ENCODE measurements around the gene OLFML1.

The OLFML1 gene

DNA sequence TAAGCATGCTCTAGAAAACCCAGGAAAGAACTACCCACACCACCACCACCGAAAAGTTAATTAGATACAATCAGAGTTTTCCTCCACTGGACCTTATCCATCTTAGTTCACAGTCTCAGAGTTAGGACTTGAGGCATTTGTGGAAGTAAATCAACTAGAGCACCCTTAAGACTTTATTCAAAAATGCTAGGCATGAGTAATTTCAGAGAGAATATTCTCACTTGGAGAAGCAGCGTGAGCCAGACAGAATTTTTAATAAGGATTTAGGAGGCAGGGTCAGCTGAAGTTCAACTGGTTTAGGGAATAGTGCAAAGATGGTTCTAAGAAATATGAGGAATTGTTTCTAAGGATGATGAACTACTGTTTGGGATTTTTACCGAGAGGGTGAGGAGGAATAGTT is 1.2 kb upstream of the OLFML1 start:
- no peak for DNase-seq

DNA sequence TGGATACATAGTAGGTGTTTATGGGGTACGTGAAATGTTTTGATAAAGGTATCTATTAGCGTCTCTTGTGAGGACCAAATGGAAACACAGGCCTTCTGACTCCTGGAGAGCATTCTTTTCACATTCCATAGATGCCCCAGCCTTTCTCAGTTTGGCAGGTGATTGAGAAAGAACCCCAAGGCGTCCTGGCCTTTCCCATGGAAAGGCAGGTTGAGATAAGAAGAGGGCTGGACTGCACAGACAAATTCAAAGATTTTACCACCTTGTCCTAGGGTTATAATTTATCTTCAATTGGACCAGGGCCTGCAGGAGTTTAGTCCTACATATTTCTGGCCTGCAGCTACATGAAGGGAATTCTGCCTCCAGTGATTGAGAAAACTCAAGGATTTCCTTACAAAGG is 661 bp upstream of the OLFML1 start:
- DNase-seq = no peak

DNA sequence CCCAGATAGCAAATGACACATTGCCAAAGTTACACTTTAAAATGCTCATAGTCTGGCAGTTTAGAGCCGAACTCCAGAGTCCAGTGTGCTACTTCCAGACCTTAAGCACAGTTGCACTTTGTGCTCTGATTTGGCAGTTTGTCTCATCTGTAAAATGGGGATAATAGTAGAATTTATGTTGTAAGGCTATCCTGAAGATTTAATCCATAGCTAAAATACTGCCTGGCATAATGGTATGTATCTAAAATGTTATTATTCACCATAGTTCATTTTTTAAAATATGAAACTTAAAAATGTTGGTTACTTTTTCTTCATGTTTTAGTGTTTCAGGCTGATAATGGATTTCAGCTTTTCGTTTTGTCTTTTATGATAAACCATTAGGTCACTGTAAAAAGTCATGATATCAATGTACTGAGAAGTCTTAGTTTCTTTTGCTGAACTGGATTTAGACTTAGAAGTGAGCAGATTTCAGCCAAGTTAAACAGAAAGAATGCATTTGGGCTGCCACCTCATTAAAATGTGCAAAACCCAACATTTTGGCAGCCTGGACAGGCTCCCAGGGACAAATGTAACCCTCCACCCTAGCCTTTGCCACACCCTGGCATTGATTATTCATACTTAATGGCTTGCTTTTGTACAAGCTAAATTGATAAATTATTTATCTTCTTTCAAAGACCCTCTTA is 933 bp downstream of the OLFML1 start:
- no peak for DNase-seq

GRCh38 chr11:7486781-7487140 is 1.5 kb downstream of the OLFML1 start:
- DNase-seq = no peak

DNA sequence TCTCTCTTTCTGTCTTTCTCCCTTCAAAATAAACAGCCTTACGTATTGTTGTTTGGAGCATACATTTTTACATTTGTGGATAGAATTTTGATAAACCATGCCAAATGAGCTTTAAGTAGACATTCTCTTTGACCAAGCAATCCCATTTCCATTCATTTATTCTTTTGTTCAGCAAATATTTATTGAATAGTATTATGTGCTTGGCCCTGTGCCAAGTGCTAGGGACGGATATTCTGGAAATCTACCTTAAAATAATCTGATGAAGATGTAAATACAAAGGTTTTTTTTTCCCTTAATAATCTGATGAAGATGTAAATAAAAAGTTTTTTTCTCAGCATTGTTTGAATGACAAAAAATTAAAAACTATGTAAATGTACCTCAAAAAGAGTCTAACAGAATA is 2.1 kb downstream of the OLFML1 start:
- DNase-seq = no peak

GRCh38 chr11:7488681-7489080 is 3.4 kb downstream of the OLFML1 start:
- no peak for DNase-seq

DNA sequence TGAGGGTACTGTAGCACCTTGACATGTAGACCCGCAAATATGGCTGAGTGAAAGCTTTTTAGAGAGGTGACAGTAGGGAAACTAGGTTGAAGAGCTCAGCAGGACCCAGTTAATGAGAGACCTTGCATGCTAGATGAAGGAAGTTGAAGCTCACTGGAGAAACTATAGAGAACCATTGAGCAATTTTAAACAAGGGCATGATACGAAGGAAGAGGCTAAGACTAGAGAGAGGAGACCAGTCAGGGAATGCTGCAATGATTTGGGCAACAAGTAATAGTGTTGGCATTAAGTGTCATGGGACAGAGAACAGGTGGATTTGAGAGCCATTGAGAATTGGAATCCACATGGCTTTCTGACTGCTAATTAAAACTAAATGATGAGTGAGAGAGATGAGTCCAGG is 4.1 kb downstream of the OLFML1 start:
- DNase-seq = no peak

DNA sequence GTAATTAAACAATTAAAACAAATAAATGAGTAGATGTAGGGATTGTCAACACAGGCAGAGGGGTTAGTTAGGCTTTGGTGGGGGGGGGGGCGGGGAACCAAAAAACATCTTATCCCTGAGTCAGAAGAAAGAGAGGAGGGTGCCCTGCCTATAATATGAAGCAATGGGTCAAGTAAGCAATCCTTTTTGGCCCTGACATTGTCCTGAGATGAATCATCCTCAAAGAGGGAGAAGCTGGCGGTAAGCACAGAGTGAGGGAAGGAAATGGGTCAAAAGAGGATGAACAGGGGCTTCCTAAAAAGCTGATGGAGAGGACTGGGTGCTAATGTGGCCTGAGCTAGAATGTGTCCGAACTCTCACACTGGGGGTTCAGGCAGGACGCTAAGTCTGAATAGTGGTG is 4.7 kb downstream of the OLFML1 start:
- no peak for DNase-seq

DNA sequence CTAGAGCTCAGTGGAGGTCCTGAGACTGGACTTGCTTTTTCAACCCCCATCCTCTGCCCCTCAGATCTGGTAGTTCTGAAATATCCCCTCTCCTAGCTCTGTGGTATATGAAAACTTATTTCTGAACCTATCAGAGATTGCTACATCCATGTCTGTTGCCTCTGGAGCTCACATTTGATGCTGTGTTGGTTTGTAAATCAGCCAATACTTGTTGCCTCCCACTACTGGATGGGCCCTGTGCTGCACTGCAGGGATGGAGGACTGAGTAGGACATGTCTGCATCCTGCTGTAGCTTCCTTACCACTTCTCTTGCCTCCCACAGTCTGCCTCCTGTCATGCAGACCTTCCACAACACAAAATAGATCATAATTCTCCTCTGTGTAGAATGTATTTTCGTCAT is 5.2 kb downstream of the OLFML1 start:
- DNase-seq = no peak

DNA sequence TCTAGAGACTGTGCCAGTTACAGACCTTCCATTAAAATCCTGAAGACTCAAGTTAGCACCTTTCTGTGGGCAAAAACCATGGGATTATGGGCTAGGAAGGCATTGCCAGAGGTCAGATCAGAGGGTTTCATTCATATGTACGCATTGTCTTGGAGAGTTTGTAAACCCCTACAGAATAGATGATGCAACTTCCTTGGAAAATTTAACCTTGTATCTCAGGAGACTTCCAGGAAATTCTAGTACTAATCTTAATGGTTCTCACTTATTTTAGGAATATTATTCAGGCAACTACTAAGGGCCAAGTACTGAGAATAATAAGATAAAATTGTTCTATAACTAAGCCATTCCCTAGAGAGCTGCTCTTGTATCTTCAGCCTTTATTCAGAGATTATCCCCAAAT is 6.9 kb downstream of the OLFML1 start:
- no peak for DNase-seq

- DNase-seq = no peak
Measured at GRCh38 chr11:7493670-7494069, 8.4 kb downstream of the OLFML1 start.

DNA sequence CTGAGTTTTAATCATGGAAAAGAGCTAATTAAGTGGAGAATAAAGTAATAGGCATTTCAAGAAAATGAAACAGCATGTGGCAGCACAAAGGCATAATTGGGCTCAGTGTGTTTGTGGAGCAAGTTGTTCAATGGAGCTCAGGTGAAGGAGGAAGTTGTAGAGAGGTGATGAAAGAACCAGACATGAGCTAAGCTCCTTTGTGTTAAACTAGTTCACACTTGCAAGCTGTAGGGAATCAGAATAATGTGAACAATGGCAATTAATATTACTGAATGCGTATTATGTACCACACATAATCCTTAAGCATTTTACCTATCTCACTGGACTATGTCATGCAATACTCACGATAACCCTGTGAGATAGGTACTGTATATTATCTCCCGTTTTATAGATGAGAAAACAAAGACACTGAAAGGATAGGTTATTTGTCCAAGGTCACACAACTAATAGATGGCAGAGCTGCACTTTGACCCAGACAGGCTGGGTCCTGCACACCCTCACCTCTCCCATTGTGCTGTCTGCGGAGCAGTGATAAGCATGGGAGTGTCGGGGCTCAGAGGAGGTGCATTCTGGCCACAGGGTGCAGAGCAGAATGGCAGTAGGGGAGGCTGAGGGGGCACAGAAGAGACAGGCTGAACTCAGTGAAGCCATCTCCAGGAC is 8.9 kb downstream of the OLFML1 start:
- DNase-seq = no peak

DNA sequence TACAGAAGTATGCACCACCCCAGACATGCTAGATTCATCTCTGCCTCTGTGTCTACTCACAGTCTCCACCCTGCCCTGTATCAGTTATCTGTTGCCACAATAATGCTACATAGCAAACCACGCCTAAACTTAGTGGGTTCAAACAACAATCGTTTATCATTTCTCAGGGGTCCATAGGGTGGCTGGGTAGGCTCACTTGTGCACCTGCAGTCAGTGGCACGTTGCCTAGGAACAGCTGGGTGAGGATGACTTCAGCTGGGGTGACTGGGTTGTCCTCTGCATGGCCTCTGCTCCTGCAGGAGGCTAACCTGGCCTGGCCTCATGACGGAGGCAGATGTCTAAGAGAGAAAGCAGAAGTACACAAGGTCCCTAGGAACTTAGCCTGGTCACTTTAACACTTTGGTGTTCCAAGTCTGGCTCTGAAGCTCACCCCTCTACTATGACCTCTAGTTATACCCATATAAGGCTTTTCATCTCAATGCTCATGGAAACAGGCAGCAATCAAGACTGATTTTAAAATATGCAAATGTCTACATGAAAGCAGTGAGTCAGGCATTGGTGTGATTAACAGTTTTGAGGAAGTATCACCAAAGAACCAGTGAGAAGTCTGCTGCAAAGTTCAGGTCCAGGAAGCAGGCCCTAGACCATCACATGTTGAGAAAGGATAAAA is 10.7 kb downstream of the OLFML1 start:
- no peak for DNase-seq

DNA sequence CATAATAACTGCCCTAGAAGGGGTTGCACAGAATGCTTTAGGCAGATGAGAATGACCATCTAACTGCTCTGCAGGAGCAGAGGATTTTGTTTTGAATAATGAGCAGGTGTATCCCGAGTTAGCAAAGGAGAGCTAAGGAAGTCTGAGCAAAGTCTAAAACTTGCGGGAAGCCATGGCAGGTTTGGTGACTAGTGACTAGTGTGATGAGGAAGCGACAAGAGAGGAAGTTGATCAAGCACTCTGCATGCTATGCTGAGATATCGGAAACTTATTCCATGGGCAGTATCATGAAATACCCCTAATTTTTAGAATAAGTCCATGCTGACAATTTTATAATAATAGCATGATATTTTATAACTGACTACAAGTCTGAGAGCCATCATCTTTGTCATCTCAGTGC is 12.9 kb downstream of the OLFML1 start:
- no peak for DNase-seq

DNA sequence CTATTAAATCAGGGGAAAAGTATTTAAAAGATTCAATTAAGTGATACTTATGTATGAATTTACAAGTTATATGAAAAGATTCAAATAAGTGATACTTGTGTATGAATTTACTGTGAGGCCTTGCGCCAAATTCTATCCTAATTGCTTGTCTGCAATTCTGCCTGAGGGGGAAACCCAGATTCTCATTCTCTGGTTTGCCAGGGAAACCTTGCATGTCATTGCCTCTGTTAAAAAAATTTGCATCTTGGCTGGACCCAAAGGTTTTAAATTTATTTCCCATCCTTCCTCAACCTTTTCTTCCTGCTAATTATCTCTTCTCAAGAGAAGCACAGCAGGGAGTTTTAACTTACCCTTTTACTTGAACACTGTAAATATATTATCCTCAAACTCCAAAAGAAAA is 13.8 kb downstream of the OLFML1 start:
- no peak for DNase-seq

DNA sequence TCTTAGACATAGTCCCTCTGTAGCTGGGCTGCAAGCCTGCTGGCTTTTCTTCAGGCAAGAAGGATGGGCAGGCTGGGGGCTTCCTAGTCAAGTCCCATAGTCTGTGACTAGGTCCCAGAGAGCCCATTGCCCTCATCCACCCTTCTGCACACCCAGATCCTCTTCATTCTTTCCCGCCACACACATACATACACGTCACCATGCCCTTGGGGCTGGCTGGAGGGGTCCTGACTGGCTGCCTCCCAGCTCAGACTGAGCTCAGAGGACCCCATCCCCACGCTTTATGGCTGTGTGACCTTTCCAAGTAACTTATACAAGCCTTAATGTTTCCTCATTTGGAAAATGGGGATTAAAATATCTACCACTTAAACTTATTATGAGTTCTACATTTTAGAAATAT is 14.9 kb downstream of the OLFML1 start:
- DNase-seq = no peak

GRCh38 chr11:7501251-7501650 is 15.9 kb downstream of the OLFML1 start:
- DNase-seq = no peak

GRCh38 chr11:7501894-7502293 is 16.6 kb downstream of the OLFML1 start:
- DNase-seq = no peak

DNA sequence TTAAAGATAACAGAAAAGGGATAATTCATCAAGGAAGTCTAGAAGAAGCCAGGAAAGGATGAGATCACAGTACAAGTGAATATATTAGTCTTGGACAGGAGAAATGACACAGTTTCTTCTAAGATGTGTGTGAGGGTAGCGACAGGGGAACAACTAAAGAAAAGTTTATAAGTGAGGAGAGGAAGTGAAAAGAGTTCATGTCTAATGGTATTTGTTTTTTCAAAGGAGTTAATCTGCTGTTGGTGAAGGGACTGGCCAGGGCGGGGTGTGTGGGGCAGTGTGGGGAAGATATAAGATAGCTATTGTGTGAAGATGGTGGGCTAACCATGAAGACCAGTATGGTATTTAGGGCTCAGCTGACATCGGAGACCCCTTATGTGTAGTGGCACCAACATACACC is 20.9 kb downstream of the OLFML1 start:
- DNase-seq = no peak

- DNase-seq = no peak
Measured at GRCh38 chr11:7508087-7508486, 22.8 kb downstream of the OLFML1 start.

GRCh38 chr11:7509966-7510365 is 24.7 kb downstream of the OLFML1 start:
- DNase-seq = no peak

- no peak for DNase-seq
Measured at GRCh38 chr11:7511401-7511800, 26.1 kb downstream of the OLFML1 start.

DNA sequence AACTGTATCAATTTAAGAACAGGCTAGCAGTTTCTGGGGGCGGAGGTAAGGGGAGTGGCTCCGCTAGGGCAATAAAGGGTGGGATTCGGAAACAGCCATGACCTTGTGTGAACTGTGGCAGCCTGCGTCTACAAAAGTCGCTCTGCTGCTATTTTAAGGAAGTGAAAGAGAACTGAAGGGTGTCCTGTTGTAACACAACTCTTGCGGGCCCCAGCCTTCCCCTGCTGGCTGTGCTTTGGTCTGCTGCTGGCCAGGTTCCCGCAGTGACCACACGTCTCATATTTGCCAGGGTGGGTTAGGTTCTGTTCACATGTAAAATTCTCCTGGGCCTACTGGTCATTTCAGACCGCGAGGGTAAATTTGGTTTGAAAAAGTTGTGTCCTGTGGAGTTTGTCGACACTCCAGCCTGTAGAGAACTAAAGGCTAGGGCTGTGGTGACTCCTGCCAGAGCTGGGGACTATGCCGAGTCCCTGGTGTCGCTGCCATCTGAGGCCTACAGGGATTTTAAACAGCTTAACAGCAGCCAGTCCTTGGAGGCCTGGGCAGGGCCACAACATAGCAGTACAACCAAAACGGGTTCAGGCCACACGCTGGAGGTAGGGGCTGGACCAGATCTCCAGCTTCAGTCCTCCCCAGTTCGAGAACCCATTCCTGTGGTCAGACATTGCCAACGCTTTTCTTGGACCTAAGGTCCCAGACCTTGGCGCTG is 27.4 kb downstream of the OLFML1 start:
- DNase-seq = no peak
